ENCODE data around the gene WASF3. TPM values are rescaled to one million over a fixed set of nuclear protein-coding genes. Genes with fewer than 3 reads are reported as not detected.

The WASF3 gene
- total RNA-seq, 1 donor from 2014 or later: 20.0 TPM

DNA sequence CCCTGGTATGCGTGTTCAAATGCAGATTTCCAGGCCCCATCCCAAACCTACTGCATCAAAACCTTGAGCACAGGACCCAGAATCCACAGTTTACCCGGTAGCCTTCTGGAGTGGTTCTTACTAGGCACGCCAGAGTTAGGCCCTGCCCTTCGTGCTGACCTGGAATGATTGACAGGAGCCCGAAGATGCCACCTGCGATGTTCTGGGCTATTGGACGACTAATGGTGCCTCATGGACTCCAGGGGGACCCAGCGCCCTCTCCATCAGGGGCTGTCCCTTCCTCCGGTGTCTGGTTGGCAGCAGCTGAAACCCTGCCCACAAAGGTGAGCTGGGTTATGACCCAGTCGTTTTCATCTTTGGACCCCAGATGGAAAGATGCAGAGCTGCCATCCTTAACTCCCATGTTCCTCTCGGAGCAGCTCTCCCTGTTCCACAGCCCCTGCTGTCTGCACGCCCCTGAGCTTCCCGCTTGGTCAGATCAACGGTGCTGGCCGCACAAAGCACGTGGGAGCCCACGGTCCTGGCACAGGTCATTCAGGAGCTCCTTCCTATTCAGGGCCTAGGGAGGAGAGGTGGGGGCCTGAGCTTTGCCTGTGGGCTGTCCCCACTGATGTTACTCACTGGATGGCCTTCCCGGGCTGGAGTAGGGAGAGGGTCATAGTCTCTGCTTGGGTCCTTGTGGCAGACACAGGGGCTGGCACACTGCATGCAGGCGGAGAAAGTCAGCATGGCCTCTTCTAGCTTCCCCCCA lies 137.3 kb downstream of the WASF3 start:
- peaks cover 2% of the 10 kb centered on the region for H3K27me3 Mint-ChIP-seq (ENCODE audit: unreplicated experiment)
- no peak overlapping the region for H3K4me3 Mint-ChIP-seq (ENCODE audit: unreplicated experiment)
- H3K4me1 Mint-ChIP-seq (ENCODE audit: unreplicated experiment): peaks cover 4% of the 10 kb centered on the region
- H3K27ac Mint-ChIP-seq (ENCODE audit: unreplicated experiment): no peak overlapping the region
- peaks cover 18% of the 10 kb centered on the region for H3K36me3 Mint-ChIP-seq (ENCODE audit: unreplicated experiment)
- H3K9me3 Mint-ChIP-seq (ENCODE audit: unreplicated experiment): peaks cover 17% of the 10 kb centered on the region
- TF ChIP-seq, protein P1, sequence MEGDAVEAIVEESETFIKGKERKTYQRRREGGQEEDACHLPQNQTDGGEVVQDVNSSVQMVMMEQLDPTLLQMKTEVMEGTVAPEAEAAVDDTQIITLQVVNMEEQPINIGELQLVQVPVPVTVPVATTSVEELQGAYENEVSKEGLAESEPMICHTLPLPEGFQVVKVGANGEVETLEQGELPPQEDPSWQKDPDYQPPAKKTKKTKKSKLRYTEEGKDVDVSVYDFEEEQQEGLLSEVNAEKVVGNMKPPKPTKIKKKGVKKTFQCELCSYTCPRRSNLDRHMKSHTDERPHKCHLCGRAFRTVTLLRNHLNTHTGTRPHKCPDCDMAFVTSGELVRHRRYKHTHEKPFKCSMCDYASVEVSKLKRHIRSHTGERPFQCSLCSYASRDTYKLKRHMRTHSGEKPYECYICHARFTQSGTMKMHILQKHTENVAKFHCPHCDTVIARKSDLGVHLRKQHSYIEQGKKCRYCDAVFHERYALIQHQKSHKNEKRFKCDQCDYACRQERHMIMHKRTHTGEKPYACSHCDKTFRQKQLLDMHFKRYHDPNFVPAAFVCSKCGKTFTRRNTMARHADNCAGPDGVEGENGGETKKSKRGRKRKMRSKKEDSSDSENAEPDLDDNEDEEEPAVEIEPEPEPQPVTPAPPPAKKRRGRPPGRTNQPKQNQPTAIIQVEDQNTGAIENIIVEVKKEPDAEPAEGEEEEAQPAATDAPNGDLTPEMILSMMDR (IDR thresholded peaks at IDR 0.05): no peak
- DNase-seq (ENCODE audit: extremely low spot score, unreplicated experiment): peak; percentile 71

DNA sequence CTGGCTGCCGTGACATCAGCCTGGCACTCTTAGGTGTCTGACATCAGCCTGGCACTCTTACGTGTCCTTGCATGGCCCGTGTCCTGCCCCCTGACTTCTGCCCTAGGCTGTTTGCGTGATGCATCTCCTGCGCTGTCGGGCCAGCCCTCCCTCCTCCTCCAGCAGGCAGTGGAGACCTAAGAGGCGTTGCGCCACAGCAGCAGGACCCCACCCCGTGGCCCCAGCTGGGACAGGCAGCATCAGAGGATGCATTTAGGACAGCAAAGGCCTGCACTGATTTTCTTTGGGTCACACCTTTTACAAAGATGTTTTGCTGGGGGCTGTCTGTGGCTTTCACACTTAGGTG lies 137.8 kb downstream of the WASF3 start:
- DNase-seq (ENCODE audit: extremely low spot score, unreplicated experiment): peak; percentile 80
- Mint-ChIP-seq H3K36me3 (ENCODE audit: unreplicated experiment) (peaks cover 13% of the 10 kb centered on the region), H3K4me1 (ENCODE audit: unreplicated experiment) (peaks cover 4% of the 10 kb centered on the region), H3K4me3 (ENCODE audit: unreplicated experiment) (no peak overlapping the region), H3K9me3 (ENCODE audit: unreplicated experiment) (peaks cover 12% of the 10 kb centered on the region), H3K27me3 (ENCODE audit: unreplicated experiment) (peaks cover 2% of the 10 kb centered on the region), H3K27ac (ENCODE audit: unreplicated experiment) (no peak overlapping the region)
- TF ChIP-seq, protein P1 (IDR thresholded peaks at IDR 0.05): no peak

DNA sequence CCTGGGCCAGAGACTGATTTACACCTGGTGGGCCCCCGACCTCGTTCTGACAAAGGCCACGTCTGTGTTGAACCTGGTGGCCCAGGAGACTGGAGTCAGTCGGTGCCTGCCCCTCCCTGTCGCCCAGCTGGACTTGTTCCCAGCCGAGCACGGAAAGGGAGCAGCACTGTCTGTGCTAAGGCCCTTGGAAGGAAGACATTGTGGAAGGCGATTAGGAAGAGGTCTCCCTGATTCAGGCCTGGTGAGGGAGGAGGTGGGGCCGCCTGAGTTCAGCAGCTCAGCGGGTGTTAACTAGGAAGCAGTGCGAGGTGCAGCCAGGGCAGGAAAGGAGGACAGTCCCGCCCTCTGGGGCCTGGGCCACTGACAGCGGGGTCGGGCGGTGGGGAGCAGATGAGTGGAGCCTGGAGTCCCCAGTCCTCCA lies 138.4 kb downstream of the WASF3 start:
- Mint-ChIP-seq H3K4me1 (ENCODE audit: unreplicated experiment) (peaks cover 4% of the 10 kb centered on the region), H3K9me3 (ENCODE audit: unreplicated experiment) (peaks cover 8% of the 10 kb centered on the region), H3K27me3 (ENCODE audit: unreplicated experiment) (peaks cover 2% of the 10 kb centered on the region), H3K36me3 (ENCODE audit: unreplicated experiment) (peaks cover 9% of the 10 kb centered on the region), H3K4me3 (ENCODE audit: unreplicated experiment) (no peak overlapping the region), H3K27ac (ENCODE audit: unreplicated experiment) (no peak overlapping the region)
- DNase-seq (ENCODE audit: extremely low spot score, unreplicated experiment): peak; percentile 78
- TF ChIP-seq, protein P1 (IDR thresholded peaks at IDR 0.05): no peak

DNA sequence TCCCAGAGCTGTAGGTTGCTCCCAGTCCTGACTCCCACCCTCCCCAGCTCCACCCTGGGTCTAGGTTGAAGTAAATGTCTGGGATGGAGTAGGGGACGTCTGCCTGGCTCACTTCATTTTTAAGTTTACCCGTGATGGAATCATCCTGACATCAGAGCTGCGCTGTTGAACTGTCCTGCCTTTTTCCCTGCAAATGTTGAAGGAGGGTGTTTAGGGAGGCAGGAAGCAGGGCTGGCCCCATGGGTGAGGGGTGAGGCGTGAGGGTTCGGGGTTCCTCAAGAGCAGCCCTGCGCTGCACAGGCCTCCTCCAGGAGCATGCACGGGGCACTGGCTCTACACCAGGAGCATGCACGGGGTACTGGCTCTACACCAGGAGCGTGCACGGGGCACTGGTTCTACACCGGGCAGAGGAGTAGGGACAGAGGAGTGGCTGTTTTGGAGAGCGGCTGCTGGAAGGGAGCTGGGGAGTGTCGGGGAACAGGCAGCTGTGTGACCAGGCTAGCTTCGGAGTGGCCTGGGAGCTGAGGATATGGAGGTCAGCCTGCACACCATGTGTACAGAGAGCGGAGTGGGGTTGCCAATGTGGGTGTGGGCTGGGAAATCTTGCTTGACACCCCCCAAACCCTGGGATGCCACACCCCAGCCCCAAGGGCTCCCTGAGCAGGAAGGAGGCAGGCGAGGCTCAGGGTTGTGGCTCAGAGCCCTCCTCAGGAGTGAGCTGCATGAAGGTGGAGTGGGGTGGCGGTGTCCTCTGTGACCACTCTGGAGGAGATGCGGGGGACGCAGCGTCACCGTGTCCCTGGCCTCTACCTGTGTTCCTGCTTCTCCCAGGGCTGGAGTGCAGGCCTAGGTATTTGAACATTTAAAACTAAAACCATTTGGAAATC lies 139.8 kb downstream of the WASF3 start:
- TF ChIP-seq, protein P1 (IDR thresholded peaks at IDR 0.05): no peak
- H3K36me3 Mint-ChIP-seq (ENCODE audit: unreplicated experiment): no peaks in the 10 kb centered on the region
- peaks cover 11% of the 10 kb centered on the region for H3K27me3 Mint-ChIP-seq (ENCODE audit: unreplicated experiment)
- peak; percentile 79 for DNase-seq (ENCODE audit: extremely low spot score, unreplicated experiment)
- H3K4me3 Mint-ChIP-seq (ENCODE audit: unreplicated experiment): no peak overlapping the region
- H3K9me3 Mint-ChIP-seq (ENCODE audit: unreplicated experiment): no peaks in the 10 kb centered on the region
- peaks cover 4% of the 10 kb centered on the region for H3K4me1 Mint-ChIP-seq (ENCODE audit: unreplicated experiment)
- no peak overlapping the region for H3K27ac Mint-ChIP-seq (ENCODE audit: unreplicated experiment)

All from osteocyte (in vitro differentiated cells).